SK-N-MC (cell line): ENCODE measurements around the gene DTYMK.

Experiments used
- DNase-seq: peaks from one replicate; pipeline ENCODE4 v3.0.0-alpha.2; 2011; ENCODE audit warnings: low read depth, low spot score
- H3K27ac ChIP-seq: fragments of 200-600 bp; sonication (generic); 2 replicates; pipeline ENCODE4 v1.5.1; 2016; ENCODE audit warnings: mixed run types
- H3K36me3 ChIP-seq: fragments of 200-600 bp; sonication (generic); 2 replicates; pipeline ENCODE4 v1.6.1; 2017; ENCODE audit warnings: antibody characterized with exemption, low read length, mixed read lengths; ENCODE audit not compliant: insufficient read depth
- H3K4me3 ChIP-seq: fragments of 200-600 bp; sonication (generic); 2 replicates; pipeline ENCODE4 v1.5.1; 2016
- H3K9ac ChIP-seq: fragments of 200-600 bp; sonication (generic); 2 replicates; pipeline ENCODE4 v1.8.0; 2017; ENCODE audit warnings: mixed run types, mixed read lengths; ENCODE audit not compliant: insufficient read length
- H3K9me3 ChIP-seq: fragments of 200-600 bp; sonication (generic); 2 replicates; pipeline ENCODE4 v1.6.1; 2017; ENCODE audit warnings: low read depth, mild to moderate bottlenecking, antibody characterized with exemption, low read length, moderate library complexity, mixed read lengths
- EZH2 ChIP-seq: fragments of 200-600 bp; sonication (generic); IDR thresholded peaks from one replicate; pipeline ENCODE4 v1.6.1; 2017; ENCODE audit warnings: antibody characterized with exemption
- FOXP2 ChIP-seq: optimal IDR thresholded peaks from 2 replicates; pipeline ENCODE3; 2011; ENCODE audit warnings: mild to moderate bottlenecking, moderate library complexity; ENCODE audit not compliant: insufficient read depth; ENCODE audit errors: extremely low read length, control extremely low read depth
- POLR2AphosphoS5 ChIP-seq: IDR thresholded peaks from 2 replicates; pipeline ENCODE4 v1.6.1; 2012; ENCODE audit warnings: mild to moderate bottlenecking, low read depth, low read length, borderline replicate concordance

DTYMK gene

DNA sequence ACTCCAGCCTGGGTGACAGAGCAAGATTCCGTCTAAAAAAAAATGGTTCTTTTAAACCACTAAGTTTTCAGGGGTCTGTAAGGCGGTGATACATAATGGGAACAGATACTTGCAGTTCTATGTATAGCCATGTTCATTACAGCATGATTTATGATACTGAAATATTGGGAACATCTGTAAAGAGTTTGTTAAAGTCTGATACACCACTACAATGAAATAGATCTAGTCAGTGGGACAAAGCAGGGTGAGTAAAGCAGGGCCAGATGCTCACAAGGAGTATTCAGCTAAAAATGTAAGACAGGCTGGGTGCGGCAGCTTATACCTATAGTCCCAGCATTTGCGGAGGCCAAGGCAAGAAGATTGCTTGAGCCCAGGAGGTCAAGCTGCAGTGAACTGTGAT lies 9.0 kb upstream of the DTYMK start:
- no peak for TF ChIP-seq EZH2
- no peak for TF ChIP-seq POLR2AphosphoS5
- no peak for TF ChIP-seq FOXP2
- H3K27ac ChIP-seq: peak overlapping the region; percentile 57; the same call in 1 of the 2 replicates

DNA sequence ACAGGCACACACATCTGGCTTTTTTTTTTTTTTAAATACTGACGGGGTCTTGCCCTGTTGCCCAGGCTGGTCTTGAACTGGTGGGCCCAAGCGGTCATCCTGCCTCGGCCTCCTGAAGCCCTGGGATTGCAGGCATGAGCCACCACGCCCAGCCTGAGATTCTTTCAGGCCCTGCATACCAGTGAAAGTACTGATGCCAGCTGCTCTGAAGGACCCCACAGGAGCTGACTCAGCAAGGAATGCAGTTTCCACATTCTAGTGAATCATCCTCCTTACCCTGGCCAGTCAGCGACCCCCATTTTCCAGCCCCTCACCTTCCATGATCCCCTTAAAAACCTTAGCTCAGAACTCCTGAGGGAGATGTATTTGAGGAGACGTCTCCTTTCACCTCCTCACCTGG lies 5.8 kb upstream of the DTYMK start:
- Histone ChIP-seq H3K9me3 (no peaks in the 10 kb centered on the region), H3K36me3 (peaks cover 8% of the 10 kb centered on the region; the same call in 1 of the 2 replicates), H3K4me3 (no peak overlapping the region), H3K27ac (no peak overlapping the region), H3K9ac (no peak overlapping the region)
- no peak for TF ChIP-seq POLR2AphosphoS5
- TF ChIP-seq EZH2: no peak
- TF ChIP-seq FOXP2: no peak
- no peak for DNase-seq

More for the DNA sequence above, 9.0 kb upstream of the DTYMK start:
- H3K9ac ChIP-seq: no peak overlapping the region
- no peak overlapping the region for H3K4me3 ChIP-seq
- no peak for DNase-seq
- H3K36me3 ChIP-seq: no peaks in the 10 kb centered on the region; the same call in 1 of the 2 replicates
- H3K9me3 ChIP-seq: no peaks in the 10 kb centered on the region

DNA sequence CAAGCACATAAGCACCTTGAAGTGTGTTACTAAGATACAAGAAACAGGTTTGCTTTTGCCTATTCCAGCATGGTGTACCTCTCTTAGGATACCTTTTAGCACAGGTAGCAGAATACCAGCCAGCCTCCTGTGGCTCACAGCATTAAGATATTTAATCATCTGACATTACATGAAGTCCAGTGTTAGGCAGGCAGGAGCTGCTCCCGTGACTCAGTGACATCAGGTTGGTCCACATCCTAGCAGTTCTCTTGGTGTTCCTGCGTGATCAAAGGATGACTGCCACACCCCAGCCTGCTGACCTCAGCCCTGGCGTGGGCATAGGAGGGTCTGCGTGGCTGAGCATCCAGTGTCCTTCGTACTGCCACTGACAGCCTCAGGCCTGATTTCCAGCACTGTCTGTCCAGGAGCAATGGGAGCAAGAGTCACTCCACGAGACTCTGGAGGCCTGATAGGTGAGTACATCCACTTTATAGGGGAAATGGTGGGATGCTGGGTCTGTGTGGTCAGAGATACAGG lies 3.6 kb upstream of the DTYMK start:
- Histone ChIP-seq H3K36me3 (peaks cover 12% of the 10 kb centered on the region; the same call in 1 of the 2 replicates), H3K4me3 (no peak overlapping the region), H3K9ac (no peak overlapping the region), H3K9me3 (no peaks in the 10 kb centered on the region), H3K27ac (no peak overlapping the region)
- no peak for DNase-seq
- TF ChIP-seq EZH2: no peak
- 0 out of 2 replicates have a peak, but pooled peaks have one; percentile 28 for TF ChIP-seq POLR2AphosphoS5

DNA sequence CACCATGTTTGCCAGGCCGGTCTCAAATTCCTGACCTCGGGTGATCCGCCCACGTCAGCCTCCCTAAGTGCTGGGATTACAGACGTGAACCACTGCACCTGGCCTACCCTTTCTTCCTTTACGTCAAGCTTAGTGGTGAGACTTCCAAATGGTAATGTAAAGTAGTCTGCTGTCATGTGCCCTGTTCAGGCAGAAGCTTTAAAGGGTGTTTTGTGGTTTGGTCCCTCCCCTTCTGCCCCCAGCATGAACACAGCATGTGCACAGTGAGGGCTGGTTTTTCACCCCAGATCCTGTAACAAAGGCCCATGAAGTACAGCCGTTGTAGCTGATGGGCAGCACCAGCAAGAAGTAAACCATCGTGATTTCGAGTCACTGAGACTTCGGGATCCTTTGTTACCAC lies 2.7 kb upstream of the DTYMK start:
- no peak for DNase-seq
- Histone ChIP-seq H3K36me3 (peaks cover 19% of the 10 kb centered on the region), H3K4me3 (no peak overlapping the region), H3K9ac (no peak overlapping the region), H3K9me3 (no peaks in the 10 kb centered on the region; the same call in 1 of the 2 replicates), H3K27ac (no peak overlapping the region)
- TF ChIP-seq EZH2: no peak
- TF ChIP-seq POLR2AphosphoS5: no peak
- no peak for TF ChIP-seq FOXP2

DNA sequence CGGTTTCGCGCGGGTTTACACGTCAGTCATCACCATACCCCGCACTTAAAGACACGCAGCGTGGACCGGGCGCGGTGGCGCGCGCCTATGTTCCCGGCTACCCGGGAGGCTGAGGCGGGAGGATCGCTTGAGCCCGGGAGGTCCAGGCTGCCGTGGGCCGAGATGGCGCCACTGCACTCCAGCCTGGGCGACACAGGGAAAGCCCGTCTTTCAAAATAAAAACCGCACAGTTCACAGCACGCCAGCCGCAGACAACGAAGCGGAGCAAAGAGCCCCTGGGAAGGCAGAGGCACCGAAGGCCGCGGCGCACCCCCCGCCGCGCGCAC lies 328 bp downstream of the DTYMK start:
- Histone ChIP-seq H3K27ac (peak overlapping the region; percentile 78), H3K36me3 (peaks cover 50% of the 10 kb centered on the region), H3K4me3 (peak overlapping the region; percentile 98), H3K9me3 (no peaks in the 10 kb centered on the region; the same call in 1 of the 2 replicates), H3K9ac (peak overlapping the region; percentile 89)
- TF ChIP-seq EZH2 (no peak), POLR2AphosphoS5 (no peak), FOXP2 (no peak)
- DNase-seq: no peak

DNA sequence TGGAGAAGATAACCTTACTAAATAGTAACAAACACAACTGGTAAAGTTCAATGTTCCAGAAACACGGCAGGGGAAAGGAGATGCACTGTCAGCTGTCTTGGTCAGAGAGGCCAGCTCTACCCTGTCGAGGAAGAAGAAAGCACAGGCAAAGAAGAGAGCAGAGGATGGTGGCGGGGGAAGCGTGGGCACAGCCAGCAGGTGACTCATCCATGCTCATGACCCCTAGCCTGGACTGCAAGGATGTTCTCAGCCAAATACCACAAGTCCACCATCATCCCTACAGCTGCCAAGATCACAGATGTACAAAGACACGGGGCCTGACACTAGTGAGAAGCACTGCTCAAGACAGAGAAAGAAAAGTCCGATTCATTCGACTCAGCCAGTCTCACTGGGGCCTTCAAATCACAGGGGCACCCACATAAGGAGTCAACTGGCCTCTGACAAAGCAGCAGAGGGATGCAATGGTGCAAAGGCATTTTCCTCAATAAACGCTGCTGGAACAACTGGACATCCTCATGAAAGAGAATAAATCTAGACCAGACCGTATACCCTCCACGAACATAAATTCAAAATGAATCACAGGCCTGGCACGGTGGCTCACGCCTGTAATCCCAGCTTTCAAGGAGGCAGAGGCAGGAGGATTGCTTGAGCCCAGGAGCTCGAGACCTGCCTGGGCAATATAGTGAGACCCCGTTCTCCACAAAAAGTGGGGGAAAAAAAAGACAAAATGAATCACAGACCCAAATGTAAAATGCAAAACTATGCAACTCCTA lies 5.6 kb downstream of the DTYMK start:
- H3K27ac ChIP-seq: no peak overlapping the region
- no peak for TF ChIP-seq EZH2
- TF ChIP-seq POLR2AphosphoS5: no peak
- no peak for TF ChIP-seq FOXP2
- H3K4me3 ChIP-seq: no peak overlapping the region
- H3K9ac ChIP-seq: no peak overlapping the region
- DNase-seq: no peak
- no peaks in the 10 kb centered on the region; the same call in 1 of the 2 replicates for H3K9me3 ChIP-seq
- peaks cover 90% of the 10 kb centered on the region for H3K36me3 ChIP-seq

DNA sequence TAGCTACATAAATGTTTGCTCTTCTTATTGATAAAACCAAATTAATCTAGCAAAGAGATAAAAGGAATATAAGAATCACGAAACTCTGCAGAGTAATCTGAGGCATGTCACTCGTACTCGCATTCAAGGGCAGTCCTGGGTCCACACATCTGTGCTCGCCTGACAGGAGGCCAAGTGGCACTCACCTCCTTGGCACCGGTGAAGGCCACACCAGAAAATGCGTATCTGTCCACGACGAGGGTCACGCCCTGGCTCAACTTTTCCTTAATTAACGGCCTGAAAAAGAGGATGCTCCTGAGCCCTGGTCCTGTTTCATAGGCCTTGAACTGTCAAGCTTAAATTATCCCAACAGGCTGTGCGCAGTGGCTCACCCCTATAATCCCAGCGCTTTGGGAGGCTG lies 6.6 kb downstream of the DTYMK start:
- H3K27ac ChIP-seq: no peak overlapping the region
- peaks cover 90% of the 10 kb centered on the region for H3K36me3 ChIP-seq
- H3K9ac ChIP-seq: no peak overlapping the region

DNA sequence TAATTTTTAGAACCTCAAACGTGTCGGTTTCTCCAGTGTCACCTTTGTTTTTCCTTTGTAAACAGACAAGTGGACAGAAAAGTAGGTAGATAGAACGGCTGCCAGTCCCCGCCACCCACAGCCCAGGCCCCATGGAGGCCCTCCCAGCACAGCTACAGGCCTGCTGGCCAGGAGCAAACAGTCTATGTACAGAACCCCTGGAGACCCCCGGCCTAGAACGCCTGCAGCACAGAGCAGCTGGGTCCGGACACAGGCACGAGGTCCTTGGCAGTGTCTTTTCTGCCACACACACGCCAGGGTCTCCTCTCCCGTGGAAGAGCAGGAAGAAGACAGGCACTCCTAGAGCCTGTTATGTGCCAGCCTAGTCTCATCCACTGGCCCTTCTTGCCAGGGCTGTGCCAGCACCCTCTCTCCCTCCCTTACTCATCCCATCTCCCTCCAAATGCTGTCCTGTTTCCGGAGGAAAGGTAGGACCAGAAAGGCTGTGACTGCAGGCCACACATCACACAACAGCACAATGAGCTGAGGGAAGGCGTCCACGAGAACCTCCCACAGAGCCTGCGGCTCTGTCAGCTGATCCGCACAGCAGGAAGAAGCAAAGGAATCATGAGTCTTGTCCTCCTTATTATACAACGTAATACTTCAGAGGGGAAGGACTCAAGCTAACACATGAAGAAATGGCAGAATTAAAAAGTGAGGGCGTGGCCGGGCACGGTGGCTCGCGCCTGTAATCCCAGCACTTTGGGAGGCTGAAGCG lies 7.7 kb downstream of the DTYMK start:
- H3K27ac ChIP-seq: no peak overlapping the region
- H3K4me3 ChIP-seq: no peak overlapping the region
- no peaks in the 10 kb centered on the region for H3K9me3 ChIP-seq
- TF ChIP-seq FOXP2 (no peak), POLR2AphosphoS5 (no peak), EZH2 (no peak)
- H3K36me3 ChIP-seq: peaks cover 80% of the 10 kb centered on the region
- DNase-seq: no peak
- no peak overlapping the region for H3K9ac ChIP-seq

More for the DNA sequence above, 6.6 kb downstream of the DTYMK start:
- no peak for DNase-seq
- no peak overlapping the region for H3K4me3 ChIP-seq
- H3K9me3 ChIP-seq: no peaks in the 10 kb centered on the region; the same call in 1 of the 2 replicates
- no peak for TF ChIP-seq EZH2
- no peak for TF ChIP-seq FOXP2
- no peak for TF ChIP-seq POLR2AphosphoS5
